SKM-1 treated with dmso at 0.1 percent for 144 hours (cell line): Measurements from ENCODE around the gene LRRTM4.
"Not testable (repeated sequence)": the region's sequence is repeated elsewhere in the genome, so short reads cannot be mapped to it uniquely, and the experiment has no call there.

Source experiments
- DNase-seq: peaks from one replicate; lab custom pipeline; 2025; ENCODE audit not compliant: unreplicated experiment; lab: John Stamatoyannopoulos, UW

Gene LRRTM4

DNA sequence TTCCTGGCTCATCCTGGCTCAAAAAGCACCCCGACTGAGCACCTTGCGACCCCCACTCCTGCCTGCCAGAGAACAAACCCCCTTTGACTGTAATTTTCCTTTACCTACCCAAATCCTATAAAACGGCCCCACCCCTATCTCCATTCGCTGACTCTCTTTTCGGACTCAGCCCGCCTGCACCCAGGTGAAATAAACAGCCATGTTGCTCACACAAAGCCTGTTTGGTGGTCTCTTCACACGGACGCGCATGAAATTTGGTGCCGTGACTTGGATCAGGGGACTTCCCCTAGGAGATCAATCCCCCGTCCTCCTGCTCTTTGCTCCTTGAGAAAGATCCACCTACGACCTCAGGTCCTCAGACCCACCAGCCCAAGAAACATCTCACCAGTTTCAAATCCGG is 433.8 kb downstream of the LRRTM4 start:
- DNase-seq: not testable (repeated sequence)

DNA sequence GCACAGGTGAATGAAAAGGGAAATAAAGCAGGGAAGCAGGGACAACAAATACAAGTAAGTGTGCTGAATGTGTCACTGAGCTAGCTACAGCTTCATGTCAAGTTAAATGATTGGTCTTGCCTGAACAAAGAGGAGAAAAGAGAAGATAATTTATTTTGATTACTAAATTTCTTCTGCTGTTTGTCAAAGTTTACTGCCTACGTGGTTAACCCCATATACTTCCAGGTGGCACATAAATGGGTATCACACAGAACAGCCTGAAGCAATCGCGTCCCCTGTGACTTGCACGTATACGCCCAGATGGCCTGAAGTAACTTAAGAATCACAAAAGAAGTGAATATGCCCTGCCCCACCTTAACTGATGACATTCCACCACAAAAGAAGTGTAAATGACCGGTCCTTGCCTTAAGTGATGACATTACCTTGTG is 434.2 kb downstream of the LRRTM4 start:
- no peak for DNase-seq

DNA sequence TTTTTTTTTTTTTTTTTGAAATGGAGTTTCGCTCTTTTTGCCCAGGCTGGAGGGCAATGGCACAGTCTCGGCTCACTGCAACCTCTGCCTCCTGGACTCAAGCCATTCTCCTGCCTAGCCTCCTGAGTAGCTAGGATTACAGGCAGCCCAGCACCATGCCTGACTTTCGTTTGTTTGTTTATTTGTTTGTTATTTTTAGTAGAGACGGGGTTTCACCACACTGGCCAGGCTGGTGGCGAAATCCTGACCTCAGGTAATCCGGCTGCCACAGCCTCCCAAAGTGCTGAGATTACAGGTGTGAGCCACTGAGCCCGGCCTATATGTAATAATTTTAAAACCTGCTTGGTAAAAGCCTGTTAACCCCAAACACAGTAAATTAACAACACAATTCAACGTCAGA is 435.7 kb downstream of the LRRTM4 start:
- DNase-seq: no peak

DNA sequence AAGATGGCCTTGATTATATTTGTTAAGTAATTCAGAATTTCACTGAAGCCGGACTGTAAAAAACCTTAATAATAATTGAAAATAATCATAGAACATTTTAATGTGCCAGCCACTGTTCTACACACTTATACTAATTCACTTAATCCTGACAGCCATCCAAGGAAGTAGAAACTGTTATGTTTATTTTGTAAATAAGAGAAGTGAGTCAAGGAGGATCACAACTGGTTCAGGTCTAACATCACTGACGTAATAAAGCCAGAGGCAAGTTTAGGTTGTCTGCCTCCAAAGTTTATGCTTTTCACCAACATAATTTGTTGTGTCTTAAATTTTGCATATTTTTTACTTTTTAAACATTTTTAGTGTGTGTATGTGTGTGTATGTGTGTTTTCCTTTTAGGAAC is 436.1 kb downstream of the LRRTM4 start:
- DNase-seq: no peak

DNA sequence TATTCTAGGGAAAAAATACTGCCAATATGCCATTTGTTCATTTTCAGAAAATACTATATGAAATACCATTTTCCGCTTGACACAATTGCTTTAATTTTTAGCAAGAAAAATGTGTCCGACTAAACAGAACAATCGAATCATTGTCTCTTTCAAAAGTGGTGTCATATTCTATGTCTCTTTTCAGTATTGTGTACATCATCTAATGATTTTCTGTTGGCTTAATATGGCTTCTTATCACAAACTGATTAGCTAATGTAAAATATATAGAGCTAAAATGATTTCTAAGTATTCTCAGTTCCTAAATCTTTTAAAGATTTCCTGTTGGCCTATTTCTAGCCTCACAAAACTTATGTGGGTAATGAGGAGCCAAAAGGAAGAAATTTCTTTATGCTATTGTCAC is 436.6 kb downstream of the LRRTM4 start:
- DNase-seq: no peak

DNA sequence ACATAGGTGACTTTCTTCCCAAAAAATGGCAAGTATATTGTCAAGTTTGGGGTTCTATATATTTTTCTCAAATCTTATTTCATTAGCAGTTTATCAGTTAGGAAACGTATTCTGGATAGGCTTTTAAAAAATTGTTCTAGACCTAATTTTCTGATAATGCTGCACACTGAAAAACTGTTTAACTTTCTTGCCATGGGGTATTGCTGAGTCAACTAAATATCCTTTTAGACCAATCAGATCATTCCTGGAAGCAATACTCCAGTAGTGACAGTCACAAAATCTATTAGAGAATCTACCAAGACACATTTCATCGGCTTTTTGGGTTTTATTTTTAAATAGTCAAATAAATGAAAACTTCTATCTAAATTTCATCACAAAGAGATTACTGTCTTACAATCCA is 440.6 kb downstream of the LRRTM4 start:
- no peak for DNase-seq

DNA sequence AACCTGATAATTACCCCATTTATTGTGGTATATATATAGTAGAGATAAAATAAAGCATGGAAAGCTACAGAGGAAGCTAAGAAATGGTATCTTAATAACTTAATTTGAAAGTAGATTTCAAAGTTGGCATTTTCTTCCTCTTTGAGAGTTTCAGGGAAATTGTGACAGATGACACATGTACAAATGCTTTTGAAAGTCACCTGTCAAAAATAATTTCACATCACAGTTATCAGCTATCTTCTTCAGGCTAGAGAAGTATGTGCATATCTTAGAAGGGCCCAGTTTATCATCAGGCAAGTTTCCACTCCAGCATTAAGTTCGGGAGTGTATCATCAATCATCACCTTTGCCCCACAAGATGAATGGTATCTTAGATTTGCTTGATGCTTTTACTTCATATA is 457.9 kb downstream of the LRRTM4 start:
- no peak for DNase-seq

DNA sequence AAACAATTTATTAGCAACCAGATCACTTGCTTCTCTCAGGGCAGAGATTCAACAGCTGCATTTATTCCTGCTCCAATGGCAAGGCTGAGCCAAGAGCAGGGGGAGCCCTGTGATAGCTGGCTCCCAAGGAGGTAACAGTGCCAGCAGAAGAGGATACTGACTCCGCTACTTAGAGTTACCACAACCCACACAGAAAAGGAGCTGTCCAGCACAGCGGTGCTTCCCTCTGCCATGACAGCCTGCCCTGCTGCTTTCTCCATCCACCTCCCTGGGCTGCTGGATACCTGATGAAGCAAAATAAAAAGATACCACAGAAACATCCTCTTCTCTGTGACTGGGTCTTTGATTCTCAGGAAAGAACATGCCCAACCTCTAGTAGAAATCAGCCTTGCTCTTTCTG is 467.2 kb downstream of the LRRTM4 start:
- DNase-seq: no peak

DNA sequence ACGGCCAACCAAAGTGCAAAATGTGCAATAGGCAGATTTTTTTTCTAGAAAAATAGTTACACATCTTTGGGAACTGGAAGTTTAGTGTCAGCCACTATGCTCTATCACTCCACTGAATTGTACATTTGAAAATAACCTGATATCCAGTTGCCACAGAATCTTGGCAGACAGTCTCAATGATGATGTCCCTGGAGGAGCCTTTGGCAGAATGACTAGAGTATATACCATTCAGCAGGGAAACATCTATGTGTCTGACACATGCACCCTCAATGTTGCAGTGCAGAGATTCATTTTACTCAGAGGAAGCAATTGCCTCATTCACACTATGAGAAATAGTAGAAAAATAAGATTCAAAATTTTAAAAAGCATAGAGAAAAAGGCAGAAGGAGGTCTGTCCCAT is 475.8 kb downstream of the LRRTM4 start:
- DNase-seq: no peak

DNA sequence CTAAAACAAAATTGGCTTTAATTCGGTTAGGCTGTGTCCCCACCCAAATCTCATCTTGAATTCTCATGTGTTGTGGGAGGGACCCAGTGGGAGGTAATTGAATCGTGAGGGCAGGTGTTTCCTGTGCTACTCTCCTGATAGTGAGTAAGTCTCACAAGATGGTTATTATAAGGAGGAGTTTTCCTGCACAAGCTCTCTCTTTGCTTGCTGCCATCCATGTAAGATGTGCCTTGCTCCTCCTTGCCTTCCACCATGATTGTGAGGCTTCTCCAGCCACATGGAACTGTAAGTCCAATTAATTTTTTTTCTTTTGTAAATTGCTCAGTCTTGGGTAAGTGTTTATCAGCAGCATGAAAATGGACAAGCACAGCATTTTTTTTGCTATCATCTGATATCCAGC is 476.7 kb downstream of the LRRTM4 start:
- not testable (repeated sequence) for DNase-seq

DNA sequence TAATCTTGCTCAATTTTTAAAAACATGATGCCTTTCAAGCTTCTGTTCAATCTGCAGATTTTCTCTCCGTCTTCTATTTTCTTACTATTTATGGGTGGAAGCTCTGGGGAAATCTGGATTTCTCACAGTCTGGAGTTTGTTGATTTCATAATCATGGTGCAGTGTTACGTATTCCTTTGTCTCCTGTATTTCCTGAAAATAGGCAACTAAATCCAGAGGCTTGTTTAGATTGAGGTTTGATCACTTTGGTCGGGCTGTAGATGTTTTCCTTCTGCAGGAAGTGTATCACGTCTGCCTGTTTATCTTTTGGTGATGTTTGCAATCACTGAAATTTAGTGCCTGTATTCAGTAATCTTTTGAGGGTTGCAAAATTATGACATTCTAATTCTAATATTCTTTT is 487.7 kb downstream of the LRRTM4 start:
- peak; percentile 0 for DNase-seq

DNA sequence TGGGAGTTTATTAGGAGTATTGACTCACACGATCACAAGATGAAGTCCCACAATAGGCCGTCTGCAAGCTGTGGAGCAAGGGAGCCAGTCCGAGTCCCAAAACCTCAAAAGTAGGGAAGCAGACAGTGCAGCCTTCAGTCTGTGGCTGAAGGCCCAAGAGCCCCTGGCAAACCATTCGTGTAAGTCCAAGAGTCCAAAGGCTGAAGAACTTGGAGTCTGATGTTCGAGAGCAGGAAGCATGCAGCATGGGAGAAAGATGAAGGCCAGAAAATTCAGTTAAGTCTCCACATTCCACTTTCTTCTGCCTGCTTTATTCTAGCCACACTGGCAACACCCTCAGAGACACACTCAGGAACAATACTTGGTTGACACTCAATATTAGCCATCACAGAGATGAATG is 492.9 kb downstream of the LRRTM4 start:
- not testable (repeated sequence) for DNase-seq

DNA sequence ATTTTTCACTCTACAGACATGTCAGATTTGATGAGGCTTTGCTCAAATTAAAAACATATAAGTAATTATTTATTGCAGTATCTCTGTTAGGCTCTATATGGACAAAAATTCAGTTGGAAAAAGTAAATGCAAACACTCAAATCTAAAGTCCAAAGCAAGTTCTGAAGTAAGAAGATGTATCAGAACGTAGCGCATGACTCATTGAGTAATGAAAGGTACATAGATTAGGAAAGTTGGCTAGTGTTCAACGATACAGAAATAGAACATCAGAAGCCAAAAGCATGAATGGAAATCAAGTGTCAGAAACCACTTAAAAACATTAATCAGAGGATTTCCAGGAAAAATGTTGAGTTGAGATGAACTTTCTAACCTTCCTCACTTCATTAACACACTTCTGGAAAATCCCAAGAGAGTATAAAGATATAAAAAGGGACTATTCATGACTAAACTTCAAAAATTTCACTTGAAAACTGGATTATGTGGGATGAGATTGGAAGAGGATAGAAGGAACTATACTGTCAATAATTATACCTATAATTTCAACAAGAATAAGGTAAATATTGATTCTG is 494.1 kb downstream of the LRRTM4 start:
- DNase-seq: no peak

DNA sequence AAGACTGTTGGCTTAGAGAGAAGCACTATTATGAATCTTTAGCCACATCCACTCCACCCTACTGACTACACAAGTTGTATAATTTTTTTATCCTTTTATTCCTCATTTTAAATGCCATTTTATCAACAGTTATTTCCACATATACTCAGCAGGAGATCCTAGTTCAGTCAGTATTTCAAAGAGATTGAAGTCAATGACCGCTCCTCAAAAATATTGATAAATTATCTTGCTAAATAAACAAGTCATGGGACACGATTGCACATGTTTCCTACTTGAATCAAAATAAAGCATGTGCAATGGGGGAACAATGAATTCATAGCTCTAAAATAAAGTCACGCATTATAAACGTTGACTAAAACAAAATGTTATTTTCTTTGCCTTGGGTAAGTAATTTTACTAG is 496.5 kb downstream of the LRRTM4 start:
- no peak for DNase-seq

DNA sequence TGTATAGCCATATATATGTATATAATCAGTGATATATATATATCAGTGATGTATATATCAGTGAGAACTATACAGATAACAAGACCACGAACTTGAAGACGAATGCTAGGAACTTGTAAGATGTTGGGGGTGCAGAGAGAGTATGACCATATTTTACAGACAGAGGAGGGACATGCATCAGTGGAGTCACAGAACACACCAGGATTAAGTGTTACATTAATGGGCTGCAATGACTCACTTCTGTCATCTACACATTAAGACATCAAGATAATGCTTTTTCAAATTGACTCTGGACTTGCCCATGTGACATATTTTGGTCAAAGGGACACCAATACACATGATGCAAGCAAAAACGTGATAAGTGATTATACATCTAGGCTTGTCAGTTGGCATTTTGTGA is 501.0 kb downstream of the LRRTM4 start:
- no peak for DNase-seq

DNA sequence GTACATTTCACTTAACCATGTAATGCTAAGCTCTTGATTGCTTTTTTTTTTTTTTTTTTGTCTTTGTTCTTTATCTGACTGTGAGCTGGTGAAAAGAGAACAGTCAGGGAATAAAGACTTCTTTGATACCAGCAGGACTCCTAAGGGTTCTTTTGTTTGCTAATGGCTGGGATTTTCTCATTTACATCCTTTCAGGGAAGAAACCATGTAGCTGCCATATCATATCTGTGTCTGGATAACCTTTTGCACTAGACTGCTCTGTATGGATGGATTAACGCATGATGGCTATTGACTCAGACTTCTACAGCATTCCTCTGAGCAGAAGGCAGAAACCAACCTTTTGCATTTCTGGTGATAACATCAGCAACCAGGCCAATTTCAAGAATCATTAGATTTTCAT is 504.0 kb downstream of the LRRTM4 start:
- DNase-seq: no peak

DNA sequence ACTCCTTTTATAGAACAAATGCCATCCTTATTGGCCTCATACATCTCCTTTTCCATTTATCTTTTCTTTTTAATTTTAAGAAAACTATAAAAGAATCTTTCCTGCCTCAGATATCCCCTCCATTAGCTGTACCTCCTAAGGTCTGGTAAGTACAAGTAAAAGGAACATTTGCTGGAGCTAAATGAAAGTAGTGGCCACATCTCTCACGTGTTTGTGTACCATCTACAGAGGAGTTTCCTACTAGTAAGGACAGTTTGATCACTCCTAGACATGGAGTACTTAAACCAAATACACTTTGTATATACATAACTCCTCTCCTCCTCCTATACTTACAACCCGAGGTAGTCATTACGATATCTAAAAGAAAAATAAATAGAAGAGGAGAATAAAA is 504.8 kb downstream of the LRRTM4 start:
- DNase-seq: no peak

DNA sequence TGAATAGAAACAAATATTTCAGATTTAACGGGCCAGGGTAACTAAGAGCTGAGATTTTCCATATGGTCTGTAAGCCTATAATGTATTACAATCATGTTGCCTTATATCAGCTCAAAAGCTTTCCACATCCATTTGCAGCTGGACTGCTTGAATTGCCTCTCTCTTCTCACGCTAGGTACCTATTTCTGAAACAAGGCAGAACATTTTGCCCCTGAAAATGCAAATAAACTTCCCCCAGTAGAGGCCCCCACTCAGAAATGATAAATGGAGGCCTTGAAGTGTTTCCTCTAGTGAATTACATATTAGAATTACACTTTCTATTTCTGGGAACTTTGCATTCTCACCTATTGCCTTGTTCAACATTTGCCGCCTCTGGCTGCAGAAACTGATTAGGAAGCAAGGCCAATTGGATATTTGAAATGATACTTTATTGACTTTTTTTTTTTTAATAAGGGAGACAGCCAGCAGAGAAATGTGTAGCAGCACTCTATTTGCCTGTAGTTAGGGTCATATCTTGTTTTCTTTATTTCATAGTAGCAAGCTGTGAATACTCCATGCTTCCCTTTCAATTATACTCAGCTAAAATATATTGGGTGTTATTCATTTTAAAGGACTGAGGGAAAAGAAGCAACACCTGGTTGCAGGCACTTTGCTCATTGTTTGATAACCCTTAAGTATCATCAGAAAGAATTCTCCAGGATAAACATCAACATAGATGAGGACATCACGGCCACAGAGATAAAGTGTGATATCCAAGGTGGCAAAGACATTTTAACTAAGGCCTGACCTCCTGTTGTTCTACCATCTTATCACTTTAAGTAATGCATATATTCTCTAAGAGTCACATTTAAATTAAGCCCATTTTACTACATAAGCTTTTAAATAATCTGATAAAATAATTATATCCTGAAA is 505.5 kb downstream of the LRRTM4 start:
- DNase-seq: no peak

DNA sequence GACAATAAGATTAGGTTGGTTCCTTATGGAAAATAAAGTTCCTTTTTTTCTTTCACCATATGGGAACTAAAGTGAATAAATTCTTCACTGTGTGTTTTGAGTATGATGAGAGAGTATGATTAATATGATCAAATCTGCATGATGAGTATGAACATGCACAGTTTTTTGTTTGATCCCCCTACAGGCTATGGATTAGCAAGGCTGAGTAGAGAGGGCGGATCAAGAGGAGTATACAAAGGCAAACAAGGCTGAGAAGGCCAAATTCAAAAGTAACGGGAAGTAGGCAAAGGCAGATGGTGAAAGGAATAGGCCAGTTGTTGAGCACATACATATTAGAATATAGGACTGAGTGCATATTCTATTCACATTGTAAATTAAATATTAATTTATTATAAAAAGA is 508.2 kb downstream of the LRRTM4 start:
- no peak for DNase-seq

DNA sequence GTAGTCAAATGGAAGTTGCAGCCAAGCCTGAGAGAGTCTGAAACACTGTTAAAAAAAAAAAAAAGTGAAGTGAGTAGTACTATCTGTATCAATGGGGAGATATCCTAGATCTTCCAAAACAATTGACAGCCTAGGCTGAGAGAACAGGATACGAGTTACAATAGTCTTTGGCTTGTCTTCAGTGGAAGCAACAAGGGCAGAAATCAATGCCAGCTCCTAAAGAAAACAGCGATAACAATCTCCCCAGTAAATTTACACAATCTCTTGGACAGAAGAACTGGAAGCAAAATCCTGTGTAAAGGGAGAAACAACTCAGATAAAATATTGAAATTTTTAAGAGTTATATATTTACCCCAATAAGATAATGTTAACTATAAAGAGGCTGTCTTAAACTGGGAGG is 508.7 kb downstream of the LRRTM4 start:
- DNase-seq: no peak

DNA sequence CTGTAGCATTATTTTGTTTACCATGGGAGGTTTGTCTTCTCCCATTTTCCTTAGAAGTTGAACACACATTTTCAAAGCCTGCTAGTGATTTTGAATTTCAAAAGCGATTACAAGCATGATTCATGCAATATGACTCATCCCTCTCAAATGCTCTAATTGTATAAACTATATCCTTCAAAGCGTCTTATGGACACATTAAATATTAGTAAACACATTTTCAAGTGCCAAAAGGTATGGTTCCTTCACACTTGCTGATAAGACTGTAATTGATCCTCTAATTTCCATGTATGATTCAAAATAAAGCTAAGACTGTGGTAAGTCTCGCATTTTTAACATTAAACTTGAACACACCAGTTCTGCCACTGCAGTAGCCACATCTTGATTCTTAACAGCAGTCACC is 512.9 kb downstream of the LRRTM4 start:
- no peak for DNase-seq

DNA sequence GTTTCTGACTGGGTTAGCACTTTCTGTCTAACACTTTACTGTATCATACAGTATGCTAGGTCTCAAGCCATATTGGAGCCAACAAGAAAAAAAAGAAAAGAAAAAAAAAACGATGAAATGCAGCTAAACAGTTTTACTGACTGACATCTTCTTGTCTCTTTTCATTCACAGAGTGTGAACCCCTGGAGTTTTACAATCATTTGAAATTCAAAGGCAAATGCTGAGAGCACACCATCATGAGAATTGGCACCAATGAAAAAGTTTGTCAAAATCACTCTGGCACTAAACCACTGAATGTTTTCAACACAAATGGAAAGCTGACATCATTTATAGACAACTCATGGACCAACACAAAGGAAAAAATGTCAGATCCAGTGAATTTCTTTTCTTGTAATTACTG is 513.3 kb downstream of the LRRTM4 start:
- DNase-seq: no peak

DNA sequence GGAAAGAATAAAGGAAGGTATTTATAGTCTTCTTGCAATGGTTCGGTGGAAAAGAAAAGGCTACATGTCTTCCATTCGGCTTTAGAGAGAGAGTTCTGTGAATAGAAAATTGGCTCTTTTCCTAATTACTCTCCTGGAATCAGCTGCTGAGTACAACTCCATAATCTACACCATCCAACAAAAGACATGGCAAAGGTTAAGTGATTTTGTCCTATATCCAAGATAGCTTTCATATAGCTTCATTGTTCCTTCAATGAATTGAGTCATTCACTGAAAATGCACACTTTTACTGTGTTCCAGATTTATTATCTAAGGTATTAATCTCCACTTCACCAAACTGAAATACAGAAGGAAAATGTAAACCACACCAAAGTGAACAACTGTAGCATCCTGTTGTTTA is 514.5 kb downstream of the LRRTM4 start:
- no peak for DNase-seq
